Suprapubic skin (tissue), 4 donors: ENCODE data around the gene OSMR.

Experiments used
- EP300 ChIP-seq: sonication (generic); formaldehyde crosslinking; IDR thresholded peaks from one replicate; pipeline ENCODE4 v1.6.1; 2017; ENCODE audit warnings: antibody characterized with exemption
- POLR2AphosphoS5 ChIP-seq, 3 donors: sonication (generic); formaldehyde crosslinking; IDR thresholded peaks; one replicate each; pipeline ENCODE4 v1.6.1; 2017; ENCODE audit warnings: antibody characterized with exemption in 3 of 3
- TF ChIP-seq, protein P1 (sequence below), 2 donors: fragments of 200-600 bp in 1 of 2; fragments of 450-650 bp in 1 of 2; sonication (generic) in 1 of 2; IDR thresholded peaks; one replicate each; pipeline ENCODE4 v1.5.1; 2016 to 2019; ENCODE audit warnings: antibody characterized with exemption in 2 of 2, mild to moderate bottlenecking in 1 of 2, moderate library complexity in 1 of 2

DNA sequence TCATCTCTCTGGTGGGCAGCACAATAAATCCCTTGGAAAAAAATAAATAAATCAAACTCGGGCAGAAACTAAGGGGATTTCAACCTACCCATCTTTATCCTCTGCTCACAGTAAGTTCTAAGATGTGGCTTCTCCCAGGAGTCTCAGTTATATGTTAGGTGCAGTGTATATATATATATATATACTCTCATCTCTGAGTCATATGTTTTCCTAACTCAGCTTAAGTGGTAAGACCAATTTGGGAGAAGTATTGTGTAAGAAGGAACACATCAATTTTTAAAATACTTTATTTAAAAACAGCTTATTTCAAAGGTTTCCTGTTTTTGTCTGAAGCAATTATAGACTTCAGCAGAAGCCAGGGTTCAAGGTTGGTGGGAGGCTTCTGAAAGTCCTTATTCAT lies 20.3 kb upstream of the OSMR start:
- TF ChIP-seq, protein P1, sequence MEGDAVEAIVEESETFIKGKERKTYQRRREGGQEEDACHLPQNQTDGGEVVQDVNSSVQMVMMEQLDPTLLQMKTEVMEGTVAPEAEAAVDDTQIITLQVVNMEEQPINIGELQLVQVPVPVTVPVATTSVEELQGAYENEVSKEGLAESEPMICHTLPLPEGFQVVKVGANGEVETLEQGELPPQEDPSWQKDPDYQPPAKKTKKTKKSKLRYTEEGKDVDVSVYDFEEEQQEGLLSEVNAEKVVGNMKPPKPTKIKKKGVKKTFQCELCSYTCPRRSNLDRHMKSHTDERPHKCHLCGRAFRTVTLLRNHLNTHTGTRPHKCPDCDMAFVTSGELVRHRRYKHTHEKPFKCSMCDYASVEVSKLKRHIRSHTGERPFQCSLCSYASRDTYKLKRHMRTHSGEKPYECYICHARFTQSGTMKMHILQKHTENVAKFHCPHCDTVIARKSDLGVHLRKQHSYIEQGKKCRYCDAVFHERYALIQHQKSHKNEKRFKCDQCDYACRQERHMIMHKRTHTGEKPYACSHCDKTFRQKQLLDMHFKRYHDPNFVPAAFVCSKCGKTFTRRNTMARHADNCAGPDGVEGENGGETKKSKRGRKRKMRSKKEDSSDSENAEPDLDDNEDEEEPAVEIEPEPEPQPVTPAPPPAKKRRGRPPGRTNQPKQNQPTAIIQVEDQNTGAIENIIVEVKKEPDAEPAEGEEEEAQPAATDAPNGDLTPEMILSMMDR (IDR thresholded peaks at IDR 0.05), result no peak
- TF ChIP-seq EP300, result no peak
- TF ChIP-seq POLR2AphosphoS5 (IDR thresholded peaks at IDR 0.05), result no peak
